GM13976 (cell line): ENCODE data around the gene SV2B.

Experiments used
- DNase-seq: peaks from one replicate; pipeline ENCODE4 v3.0.0; 2012; ENCODE audit warnings: low spot score
- CTCF ChIP-seq: IDR thresholded peaks from 2 replicates; pipeline ENCODE4 v1.5.1; 2012; ENCODE audit warnings: borderline replicate concordance, mild to moderate bottlenecking; ENCODE audit not compliant: insufficient read depth; ENCODE audit errors: extremely low read depth, missing control alignments, control extremely low read depth
- in situ Hi-C: fragments of 300-500 bp; cut with MboI; formaldehyde crosslinking; loops from one replicate; pipeline ENCODE4 v1.12.0; 2022; ENCODE audit warnings: low sequenced_read_pairs, mixed read lengths, inconsistent platforms; ENCODE audit not compliant: unreplicated experiment

The SV2B gene, protein sequence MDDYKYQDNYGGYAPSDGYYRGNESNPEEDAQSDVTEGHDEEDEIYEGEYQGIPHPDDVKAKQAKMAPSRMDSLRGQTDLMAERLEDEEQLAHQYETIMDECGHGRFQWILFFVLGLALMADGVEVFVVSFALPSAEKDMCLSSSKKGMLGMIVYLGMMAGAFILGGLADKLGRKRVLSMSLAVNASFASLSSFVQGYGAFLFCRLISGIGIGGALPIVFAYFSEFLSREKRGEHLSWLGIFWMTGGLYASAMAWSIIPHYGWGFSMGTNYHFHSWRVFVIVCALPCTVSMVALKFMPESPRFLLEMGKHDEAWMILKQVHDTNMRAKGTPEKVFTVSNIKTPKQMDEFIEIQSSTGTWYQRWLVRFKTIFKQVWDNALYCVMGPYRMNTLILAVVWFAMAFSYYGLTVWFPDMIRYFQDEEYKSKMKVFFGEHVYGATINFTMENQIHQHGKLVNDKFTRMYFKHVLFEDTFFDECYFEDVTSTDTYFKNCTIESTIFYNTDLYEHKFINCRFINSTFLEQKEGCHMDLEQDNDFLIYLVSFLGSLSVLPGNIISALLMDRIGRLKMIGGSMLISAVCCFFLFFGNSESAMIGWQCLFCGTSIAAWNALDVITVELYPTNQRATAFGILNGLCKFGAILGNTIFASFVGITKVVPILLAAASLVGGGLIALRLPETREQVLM

DNA sequence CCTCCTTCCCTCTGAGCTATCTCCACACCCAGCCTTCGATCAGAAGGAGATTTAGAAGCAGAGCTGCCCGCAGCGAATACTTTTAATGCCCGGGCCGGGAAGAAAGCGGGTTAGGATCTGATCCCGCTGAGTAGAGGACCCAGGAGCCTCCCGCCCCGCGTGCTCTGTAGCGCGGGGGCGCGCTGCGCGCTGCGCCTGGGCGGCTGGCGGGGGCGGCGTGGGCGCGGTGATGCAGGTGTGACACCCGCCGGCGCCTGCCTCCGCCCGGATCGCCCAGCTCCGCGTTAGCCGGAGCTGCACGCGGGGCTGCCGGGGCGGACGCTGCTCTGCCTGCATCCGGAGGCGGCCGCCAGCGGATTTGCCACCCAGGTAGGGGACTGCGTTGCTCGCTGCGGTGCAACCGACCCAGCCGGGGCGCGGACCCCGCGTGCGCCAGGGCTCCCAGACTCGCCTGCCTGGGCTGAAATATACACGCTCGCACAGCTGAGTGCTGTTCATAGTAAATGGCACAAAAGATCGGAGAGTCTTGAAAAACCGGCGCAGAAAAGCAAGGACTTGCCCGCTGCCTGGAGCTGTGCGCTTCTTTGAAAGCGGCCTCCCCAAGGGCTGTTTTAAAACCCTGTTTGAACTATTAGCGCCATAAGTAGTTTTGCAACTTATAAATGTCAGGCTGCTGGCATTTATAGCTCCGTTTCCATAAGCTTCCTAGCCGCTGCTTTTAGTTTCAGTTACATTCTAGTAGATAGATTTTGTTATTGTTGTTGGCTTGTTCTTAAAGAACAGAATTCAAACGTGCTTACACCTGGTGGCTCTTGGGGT, at the start of gene SV2B:
TSS of gene SV2B (plus strand) at position 263 of the 819 bp plus-strand sequence. CDS start 126,007 bp downstream, outside the sequence.
- DNase-seq: peak; percentile 73
- in situ Hi-C loops: no loop called here

GRCh38 chr15:91051248-91051647, 48.8 kb upstream of the SV2B start:
- TF ChIP-seq CTCF: no peak
- in situ Hi-C loops: no loop called here
- DNase-seq: no peak

More for the DNA sequence above, at the start of gene SV2B:
- no peak for TF ChIP-seq CTCF

GRCh38 chr15:91054816-91055215, 45.2 kb upstream of the SV2B start:
- TF ChIP-seq CTCF: no peak
- in situ Hi-C loops: loop anchor here (5.0 kb wide), 1 partner anchor 167 kb away; no protein-coding TSS in a partner anchor
- no peak for DNase-seq

GRCh38 chr15:91055548-91056331, 44.3 kb upstream of the SV2B start:
- DNase-seq: peak; percentile 60
- in situ Hi-C loops: loop anchor here (5.0 kb wide), 1 partner anchor 167 kb away; no protein-coding TSS in a partner anchor

DNA sequence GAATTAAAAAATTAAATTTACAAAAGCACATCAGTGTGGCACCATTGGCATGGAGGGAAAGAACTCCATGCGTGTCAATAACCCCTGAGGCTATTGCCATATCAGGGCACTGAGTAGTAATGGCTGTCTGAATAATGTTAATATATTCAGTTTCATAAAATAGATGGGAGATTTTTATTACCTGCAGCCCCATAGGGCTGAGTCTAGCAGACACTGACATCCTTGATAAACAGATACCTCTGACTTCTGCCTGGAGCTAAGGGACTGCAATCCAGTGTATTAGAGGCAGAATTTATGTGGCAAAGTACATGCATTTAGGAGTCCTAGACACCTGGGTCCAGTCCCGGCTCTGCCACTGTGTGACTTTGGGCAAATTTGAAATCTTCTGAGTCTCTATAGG, 38.8 kb upstream of the SV2B start:
- in situ Hi-C loops: no loop called here
- DNase-seq: no peak
- no peak for TF ChIP-seq CTCF

More at GRCh38 chr15:91055548-91056331, 44.3 kb upstream of the SV2B start:
- TF ChIP-seq CTCF: peak; percentile 78

DNA sequence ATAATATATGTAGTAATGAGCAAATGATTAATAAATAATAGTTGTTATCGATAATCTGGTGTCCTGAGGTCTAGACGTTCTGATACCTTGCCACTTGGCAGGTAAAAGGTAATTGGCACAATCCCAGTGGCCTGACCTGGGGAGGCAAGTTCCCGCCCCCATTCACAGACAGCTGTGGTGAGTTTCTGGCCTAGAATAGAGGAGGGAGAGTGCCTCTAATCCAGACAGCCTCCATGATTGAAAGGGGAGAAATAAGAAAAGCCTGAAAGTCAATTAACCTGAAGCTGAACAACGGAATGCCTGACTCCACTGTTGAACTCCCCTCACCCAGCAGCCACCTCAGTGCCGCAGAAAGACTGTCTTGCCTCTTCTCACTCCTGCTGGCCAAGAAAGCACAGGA, 38.1 kb upstream of the SV2B start:
- TF ChIP-seq CTCF: no peak
- in situ Hi-C loops: no loop called here

More for the DNA sequence above, 38.1 kb upstream of the SV2B start:
- DNase-seq: no peak
